NT2/D1 (cell line): ENCODE data around the gene SUSD2.

Experiments used
- SUZ12 ChIP-seq: IDR thresholded peaks from 2 replicates; pipeline ENCODE4 v1.6.1; 2011; ENCODE audit not compliant: insufficient read length, insufficient read depth; ENCODE audit errors: extremely low read depth
- YY1 ChIP-seq: IDR thresholded peaks from 2 replicates; pipeline ENCODE4 v1.6.1; 2011; ENCODE audit not compliant: insufficient read length, insufficient read depth
- ZNF274 ChIP-seq: IDR thresholded peaks from 2 replicates; pipeline ENCODE4 v1.6.1; 2011; ENCODE audit warnings: mild to moderate bottlenecking, low read depth, low read length

GRCh38 chr22:24190159-24190540 lies 8.9 kb downstream of the SUSD2 start:
- TF ChIP-seq YY1 = no peak
- TF ChIP-seq ZNF274 = no peak
- no peak for TF ChIP-seq SUZ12
